GM18508 (cell line): ENCODE measurements around the gene WASF1.
"Not testable (repeated sequence)": the region's sequence is repeated elsewhere in the genome, so short reads cannot be mapped to it uniquely, and the experiment has no call there.

Experiments
- ATAC-seq: cut with Tn5 transposase; IDR thresholded peaks from one replicate; pipeline ENCODE4 v1.9.1; 2021; ENCODE audit warnings: moderate number of reproducible peaks; ENCODE audit not compliant: insufficient read depth, unreplicated experiment

Gene WASF1

DNA sequence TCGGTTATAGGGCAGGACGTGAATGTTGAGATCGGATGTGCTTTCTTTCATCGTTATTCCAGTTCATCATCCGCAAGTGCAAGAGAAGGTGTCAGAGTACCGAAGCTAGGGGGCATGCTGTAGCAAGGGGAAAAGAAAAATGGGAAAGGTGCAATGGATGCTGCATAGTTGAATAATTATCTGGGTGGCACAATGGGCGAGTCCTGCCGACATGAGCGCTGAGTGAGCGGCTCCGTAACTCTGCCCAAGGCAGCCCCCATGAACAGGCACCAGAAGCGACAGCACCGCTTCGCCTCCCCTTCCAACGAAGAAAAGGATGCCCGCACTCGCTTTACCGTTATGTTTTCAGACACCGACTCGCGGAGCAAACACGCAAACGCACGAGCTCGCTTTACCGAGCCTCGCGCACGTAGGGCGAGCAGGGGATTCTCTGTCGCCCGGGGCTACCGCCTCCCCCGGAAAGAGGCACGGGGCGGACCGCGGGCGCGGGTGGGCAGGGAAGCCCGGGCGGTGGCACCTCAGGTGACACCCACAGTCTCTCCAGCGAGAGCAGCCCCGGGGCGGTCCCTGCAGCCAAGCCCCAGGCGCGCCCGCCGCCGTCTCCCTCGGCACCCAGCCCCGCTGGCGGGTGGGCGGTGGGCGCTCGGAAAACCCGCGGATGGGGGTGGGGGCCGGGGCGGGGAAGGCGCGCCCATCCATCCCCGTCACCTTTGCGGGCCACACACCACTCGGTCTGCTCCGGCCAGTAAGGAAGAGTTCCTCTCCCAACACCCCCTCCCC is 654 bp downstream of the WASF1 start:
- peak; percentile 27 for ATAC-seq

DNA sequence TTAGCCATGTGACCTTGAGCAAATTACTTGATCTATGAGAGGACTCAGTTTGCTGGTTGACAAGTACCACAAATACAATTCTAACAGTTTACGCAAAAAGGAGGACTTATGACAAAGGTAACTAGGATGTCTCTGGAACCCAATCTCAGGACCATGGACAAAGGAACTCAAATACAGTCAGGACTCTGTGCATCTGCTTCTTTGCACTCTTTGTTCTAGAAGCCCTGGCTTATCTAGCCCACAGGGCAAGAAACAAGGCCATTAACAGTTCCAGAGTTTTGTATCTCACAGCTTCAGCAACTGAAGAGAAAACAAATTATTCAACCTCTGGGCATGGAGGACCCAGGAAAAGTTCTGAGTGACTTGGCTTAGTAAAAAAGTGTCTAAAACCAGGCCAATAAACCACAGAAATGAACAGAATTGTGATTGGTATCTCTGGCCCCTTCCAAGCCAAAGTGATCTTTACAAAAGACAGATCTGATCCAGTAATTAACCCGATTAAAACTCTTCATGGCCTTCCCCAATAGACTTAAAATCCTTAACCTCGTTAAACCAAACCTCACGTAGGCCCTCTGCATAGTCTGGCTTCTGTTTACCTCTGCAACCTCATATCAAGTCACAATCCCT is 5.9 kb downstream of the WASF1 start:
- ATAC-seq: no peak

DNA sequence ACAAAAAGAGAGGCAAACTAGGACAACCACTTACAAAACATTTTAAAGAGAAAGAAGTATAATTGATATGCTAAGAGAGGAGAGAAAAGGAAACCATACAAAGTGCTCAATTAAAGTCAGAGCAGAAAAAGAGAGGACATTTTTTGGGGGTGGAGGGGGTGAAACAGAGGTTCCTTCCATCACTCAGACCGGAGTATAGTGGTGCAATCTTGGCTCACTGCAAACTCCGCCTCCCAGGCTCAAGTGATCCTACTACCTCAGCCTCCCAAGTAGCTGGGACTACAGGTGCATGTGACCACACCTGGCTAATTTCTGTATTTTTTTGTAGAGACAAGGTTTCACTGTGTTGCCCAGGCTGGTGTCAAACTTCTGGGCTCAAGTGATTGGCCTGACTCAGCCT is 9.4 kb downstream of the WASF1 start:
- no peak for ATAC-seq

DNA sequence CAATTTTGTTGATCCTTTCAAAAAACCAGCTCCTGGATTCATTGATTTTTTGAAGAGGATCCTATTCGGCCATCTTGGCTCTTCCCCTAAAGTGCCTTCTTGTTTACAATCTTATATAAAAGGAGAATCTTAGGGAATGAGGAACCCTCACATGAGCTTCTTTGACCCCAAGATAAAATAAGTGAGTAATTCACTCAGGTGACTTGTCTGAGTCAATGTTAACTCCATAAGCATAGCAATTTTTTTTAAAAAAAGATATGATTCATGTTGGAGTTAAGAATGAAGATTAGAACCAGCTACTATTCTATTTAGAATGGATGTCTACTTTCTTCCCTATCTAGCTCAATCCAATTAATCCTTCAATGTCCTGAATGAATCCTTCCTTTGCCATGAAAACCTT is 21.0 kb downstream of the WASF1 start:
- ATAC-seq: no peak

DNA sequence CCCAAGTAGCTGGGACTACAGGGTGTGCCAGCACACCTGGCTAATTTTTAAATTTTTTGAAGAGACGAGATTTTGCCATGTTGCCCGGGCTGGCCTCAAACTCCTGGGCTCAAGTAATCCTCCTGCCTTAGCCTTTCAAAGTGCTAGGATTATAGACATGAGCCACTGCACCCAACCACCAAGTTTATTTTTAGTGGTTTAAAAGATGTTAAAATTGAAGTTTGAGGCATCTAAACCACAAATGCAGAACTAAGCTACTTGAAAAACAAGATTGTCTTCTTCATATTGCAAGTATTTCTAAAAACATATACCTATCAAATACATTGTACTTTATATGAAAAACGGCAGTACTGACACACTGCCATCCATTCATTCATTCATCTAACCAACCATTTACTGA is 31.6 kb downstream of the WASF1 start:
- ATAC-seq: no peak

DNA sequence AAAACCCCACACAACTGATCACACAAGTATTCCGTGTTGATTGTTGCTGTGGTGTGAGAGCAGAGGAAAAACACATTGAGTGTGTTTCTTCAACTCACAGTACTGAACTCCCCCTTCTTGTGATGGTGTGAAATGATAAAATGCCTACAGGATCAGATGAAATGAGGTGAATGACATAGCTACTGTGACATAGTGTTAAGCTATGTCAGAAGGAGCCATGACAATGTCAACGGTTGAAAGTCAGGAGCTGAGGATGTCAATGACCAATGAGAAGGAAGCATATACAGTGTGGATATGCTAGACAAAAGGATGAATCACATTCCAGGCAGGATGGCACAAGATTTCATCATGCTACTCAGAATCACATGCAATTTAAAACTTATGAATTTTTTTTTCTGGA is 38.8 kb downstream of the WASF1 start:
- no peak for ATAC-seq

DNA sequence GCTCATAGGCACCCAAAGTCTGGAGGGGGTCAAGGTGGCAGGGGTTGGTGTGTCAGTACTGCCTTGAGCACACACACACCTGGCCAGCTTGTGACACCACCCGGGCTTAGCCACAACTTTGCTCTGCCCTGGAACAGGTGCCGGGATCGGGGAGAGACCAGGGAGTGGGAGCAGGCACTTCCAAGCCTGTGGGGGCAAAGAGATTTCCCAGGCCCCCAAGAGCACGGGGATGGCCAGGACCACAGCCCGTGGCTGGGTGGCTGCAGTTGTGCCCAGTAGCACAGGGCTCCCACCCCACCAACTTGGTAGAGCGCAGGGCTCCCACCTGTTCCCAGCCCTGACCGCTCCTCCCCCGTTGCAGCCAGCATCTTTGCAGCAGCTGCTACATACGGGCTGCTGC is 40.4 kb downstream of the WASF1 start:
- ATAC-seq: no peak

DNA sequence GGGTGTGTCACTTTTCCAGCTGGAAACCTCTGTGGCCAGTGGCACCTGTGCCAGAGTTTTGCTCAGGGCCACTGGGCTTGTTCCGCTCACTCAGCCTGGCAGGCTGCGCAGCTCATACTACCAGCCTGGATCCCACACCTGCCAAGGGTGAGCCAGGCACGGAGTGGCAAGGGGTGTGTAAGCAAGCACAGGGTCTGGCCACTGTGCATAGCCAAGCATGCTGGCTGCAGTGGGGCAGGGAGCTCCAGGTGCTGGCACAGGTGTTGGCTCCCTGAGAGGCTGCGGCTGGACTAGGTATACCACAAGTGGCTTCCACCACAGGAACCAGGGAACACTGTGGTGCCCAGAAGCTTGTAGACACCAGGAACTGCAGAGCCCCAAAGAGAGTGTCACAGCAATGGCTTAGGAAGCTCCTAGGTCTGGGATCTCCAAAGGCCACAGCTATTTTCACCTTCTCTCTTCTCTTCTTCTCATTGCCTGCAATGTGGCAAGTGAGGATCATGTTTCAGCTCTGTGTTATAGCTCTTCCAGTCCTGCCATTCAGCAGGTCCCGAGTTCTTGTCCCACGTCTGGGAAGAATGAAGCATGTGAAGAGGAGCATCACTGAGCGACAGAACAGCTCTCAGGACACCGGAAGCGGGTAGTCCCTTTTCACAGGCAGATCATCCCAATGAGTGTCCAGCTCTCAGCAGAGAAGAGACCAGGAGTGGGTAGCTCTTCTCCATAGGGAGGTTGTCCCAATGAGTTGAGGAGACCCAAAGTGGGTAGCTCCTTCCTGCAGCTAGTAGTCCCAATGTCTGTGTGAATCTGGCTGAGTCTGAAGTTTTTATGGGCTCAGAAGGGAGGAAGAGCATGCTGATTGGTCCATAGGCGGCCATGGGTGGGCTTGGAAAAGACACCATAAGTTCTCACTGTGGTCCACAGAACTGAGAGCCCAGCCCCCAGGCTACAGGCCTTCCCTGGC is 41.3 kb downstream of the WASF1 start:
- ATAC-seq: no peak

DNA sequence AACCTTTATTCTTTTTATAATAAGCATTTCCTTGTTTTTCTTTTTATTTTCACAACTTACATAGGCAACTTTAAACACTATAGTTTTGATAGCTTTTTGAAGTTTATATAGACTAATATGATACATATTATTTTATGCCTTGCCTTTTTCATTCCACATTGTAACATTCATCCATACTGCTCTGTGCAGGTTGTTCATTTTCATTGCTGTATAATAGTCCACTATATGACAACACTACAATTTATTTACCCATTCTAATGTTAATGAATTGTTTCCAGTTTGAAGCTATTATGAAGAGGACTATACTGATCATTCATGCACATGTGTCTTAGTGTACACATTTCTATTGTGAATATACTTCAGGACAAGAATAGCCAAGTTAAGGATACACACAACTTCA is 49.1 kb downstream of the WASF1 start:
- ATAC-seq: no peak

DNA sequence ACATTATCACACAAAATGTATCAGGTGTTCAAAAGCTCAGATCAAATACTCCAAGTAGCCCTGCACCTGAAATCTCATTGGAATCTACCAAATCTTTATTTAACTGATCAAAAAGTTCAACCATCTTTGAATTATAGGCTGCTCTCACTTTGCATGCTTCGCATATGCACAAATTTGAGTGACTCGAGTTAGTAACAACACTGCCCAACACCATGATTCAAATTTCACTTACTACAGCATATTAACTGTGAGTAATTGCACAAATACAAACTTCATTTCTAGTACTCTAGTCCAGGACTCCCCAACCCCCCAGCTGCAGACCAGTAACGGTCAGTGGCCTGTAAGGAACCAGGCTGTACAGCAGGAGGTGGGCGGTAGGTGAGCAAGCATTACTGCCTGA is 51.1 kb downstream of the WASF1 start:
- no peak for ATAC-seq

DNA sequence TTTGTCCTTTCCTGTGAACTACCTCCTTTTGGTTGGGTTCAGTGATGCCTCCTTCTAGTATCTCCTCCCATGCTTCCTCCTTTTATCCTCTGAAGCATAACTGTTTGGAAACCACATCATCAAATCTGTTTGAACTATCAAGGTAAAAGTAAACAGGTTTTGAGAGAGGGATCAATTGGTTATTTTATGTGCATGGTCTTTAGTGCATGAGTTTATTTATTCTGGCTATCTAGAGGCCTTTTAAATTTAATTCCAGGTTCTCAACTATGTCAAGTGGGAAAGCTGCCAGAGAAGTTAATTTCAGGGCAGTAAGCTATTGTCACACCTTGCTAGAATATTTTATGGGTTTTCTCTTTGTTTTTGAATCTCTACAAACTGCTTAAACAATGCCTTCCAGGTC is 54.1 kb downstream of the WASF1 start:
- no peak for ATAC-seq

DNA sequence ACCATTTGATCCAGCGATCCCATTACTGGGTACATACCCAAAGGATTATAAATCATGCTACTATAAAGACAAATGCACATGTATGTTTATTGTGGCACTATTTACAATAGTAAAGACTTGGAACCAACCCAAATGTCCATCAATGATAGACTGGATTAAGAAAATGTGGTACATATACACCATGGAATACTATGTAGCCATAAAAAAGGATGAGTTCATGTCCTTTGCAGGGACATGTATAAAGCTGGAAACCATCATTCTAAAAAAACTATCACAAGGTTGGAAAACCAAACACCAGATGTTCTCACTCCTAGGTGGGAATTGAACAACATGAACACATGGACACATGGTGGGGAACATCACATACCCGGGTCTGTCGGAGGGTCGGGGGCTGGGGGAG is 57.8 kb downstream of the WASF1 start:
- ATAC-seq: not testable (repeated sequence)

DNA sequence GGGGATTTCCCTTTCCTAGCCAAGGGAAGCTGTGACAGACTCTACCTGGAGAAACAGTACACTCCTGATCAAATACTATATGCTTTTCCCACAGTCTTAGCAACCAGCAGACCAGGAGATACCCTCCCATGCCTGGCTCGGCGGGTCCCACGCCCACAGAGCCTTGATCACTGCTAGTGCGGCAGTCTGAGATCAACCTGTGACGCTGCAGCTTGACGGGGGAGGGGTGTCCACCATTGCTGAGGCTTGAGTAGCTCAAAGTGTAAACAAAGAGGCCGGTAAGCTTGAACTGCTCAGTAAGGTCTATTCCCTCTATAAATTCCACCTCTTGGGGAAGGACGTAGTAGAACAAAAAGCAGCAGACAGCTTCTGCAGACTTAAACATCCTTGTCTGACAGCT is 63.2 kb downstream of the WASF1 start:
- ATAC-seq: no peak

DNA sequence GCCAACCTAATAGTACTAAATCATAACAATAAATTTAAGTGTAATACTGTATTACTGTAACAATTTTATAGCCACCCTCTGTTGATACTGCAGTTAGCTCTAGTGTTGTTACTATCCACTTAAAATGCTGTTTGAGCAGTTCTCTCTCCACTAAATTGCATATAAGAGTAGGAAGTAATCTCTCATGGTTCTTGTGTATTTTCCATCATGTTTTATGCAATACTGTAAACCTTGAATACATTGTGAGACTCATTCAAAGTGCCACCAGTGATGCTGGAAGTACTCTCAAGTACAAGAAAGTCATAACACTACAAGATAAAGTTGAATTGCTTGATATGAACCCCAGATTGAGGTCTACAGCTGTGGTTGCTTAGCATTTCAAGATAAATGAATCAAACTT is 65.5 kb downstream of the WASF1 start:
- ATAC-seq: no peak

DNA sequence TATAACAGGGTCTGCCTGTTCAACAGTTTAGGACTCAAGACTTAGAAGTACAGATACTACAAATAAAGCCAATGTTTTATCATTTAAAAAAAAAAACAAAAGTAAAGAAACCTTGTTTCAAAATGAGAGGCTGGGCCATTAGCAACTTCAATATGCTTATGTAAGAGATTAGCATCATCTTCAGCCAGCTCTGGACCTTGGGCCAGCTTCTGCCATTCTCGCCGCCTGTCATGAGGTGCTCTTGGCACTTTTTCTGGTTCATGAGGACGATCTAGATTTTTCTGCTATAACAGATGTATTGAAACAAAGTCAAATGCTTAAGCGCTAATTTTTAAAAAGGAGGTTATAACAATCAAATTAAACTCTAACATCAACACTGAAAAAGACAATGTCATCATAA is 74.2 kb downstream of the WASF1 start:
- ATAC-seq: no peak

DNA sequence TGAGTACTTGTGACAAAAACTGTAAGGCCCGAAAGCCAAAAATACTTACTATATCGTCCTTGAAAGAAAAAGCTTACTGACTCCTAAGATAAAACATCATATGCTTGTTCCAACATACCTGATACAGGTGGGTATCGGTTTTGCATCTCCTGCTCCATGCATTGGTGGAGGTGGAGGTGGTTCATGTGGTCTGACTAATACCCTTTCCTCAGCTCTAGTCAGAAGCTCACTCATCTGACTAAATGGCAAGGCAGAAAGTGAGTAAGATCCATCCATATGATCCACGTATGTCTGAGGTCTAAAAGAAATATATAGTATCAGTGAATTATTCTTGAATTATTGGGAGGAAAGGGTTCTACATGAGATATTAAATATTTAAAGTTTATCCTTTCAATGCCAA is 76.2 kb downstream of the WASF1 start:
- ATAC-seq: no peak

DNA sequence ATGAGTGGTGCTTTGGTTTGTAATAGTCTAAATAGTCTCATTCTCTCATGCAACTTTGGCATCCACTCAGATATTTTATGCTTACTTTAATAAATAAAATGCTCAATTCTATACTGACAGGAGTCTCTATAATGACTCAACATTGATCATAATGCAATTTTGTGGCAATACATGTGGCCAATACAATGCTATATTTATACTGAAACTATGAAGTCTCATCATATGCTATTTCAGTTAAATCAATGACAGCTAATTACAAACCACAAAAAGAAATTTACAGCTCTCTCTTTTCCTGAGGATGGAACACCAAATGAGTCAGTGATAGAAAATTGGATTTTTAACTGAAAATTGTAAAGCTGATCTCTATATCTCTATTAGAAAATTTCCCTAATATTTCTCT is 77.1 kb downstream of the WASF1 start:
- ATAC-seq: no peak

DNA sequence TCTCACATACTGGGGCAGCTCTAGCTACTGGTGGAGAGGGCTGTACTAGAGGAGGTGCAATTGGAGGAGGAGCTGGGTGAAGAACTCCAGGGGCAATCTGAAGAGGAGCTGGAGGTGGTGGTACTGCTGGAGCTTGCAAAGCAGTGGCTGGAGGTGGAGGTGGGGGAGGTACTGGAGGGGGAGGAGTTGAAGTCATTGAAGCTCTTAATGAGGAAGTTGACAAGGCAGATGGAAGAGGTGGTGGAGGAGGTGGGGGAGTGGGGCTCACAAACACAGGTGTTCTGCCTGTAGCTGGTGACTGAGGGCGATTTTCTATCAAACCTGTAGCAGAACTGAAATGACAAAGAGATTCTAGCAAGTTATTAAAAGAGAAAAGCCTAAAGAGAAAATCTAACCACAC is 77.6 kb downstream of the WASF1 start:
- ATAC-seq: no peak

DNA sequence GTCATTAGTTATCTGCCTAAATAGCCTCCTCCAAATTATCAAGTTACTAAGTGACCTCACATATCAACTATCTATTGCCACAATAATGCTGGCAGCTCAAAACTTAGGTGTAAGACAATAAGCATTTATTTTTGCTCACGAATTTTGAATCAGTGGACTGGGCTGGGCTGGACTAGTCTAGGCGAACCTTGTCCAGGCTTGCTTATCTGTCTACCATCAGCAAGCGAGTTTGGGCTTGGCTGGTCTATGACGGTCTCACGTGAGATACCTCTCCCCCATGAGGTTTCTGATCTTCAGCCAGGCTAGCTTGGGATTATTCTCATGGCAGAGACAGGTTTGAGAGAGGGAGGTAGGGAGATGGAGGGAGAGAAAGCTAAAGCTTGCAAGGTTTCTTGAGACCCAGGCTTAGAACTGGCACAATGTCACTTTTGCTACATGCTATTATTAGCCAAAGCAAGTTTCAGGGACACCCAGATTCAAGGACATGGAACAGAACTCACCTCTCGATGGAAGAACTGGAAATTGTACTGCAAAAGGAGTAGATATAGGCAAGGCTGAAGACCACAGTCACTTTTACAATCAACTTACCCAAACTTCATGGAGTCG is 80.9 kb downstream of the WASF1 start:
- ATAC-seq: no peak

DNA sequence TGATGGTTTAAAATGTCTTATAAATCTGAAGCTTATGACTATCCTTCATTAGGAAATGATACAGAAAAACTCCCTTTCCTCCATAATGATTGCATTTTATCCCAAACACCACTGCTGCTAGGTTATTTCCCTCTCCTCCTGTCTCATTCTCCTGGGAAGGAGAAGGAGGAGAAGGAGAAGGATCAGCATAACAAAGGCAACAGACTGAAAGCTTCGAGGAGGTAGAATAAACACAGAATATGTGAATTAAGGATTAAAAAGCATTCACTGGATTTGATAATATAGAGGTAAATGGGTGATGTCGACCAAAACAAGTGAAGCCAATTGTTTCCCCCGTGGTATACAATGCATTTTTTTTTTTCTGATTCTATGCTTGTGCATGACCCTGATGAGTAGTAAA is 82.0 kb downstream of the WASF1 start:
- ATAC-seq: no peak

DNA sequence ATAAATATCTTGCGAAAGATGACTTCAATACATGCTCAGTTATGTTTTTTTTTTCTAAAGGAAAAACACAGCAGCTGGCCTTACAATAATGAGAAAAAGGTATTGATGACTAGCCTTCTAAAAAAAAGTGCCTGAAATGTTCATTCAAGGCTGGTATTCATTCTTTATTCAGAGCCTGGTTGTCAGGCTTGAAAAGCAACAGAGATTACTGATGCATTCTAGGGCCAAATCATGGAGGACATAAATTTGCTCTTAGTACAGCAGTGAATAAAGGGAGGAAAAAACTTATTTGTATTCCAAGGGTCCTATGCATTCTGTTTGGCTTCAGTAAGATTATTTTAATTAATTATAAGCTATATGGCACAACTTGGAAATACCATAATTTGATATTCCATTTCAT is 83.5 kb downstream of the WASF1 start:
- ATAC-seq: no peak
